ENCODE results near the gene CSK. TPM values are rescaled to one million over a fixed set of nuclear protein-coding genes. Genes with fewer than 3 reads are reported as not detected.

The CSK gene
- total RNA-seq, 3 donors from 2014 or later = 368 to 412 (median 397) TPM

DNA sequence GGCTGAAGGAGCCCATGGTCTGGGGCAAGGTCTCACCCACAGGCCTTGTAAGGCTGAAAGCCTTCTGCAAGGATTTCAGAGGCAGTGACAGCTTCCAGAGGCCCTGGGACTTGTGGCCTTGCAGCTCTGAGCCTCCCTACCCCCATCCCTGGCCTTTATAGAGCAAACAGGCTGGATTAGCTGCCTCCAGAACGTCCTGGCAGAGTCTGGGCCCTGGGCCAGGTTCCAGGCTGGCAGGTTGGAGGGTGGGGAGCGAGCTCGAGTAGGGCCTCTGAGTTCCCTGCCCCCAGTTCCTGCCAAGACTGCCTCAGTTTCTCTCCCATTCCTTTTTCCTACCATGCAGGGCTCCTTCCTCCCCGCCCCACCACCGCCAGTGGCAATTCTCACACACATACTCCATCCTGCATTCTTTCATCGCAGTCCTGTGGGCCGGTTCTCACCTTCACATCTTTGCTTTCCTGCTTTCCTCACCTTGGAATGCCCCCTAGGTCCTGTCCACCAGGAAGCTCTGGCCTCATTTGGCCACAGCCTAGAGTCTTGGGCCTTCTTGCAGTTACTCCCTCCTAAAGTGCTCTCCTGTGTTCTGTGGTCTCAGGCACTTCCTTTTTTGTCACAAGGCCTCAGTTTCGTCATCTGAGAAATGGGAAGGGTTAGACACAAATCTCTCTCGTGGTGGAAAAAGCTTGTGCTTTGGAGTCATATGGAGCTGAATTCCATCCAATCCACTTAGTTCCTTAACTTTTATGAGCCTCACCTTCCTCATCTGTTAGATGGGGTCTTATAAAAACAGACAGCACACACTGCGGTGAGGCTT is 33.4 kb downstream of the CSK start:
- H3K36me3 Mint-ChIP-seq (ENCODE audit: insufficient read depth) = no peaks in the 10 kb centered on the region
- H3K4me3 Mint-ChIP-seq = no peak overlapping the region
- ATAC-seq (no peak), DNase-seq (no peak)
- H3K27me3 Mint-ChIP-seq (ENCODE audit: low read depth) = peaks cover 1% of the 10 kb centered on the region
- H3K4me1 Mint-ChIP-seq (ENCODE audit: low read depth) = peaks cover 7% of the 10 kb centered on the region
- H3K9me3 Mint-ChIP-seq = no peaks in the 10 kb centered on the region

GRCh38 chr15:74815961-74816360 is 34.1 kb downstream of the CSK start:
- Mint-ChIP-seq H3K4me3 (no peak overlapping the region), H3K4me1 (ENCODE audit: low read depth) (peaks cover 7% of the 10 kb centered on the region), H3K9me3 (no peaks in the 10 kb centered on the region), H3K36me3 (ENCODE audit: insufficient read depth) (no peaks in the 10 kb centered on the region), H3K27me3 (ENCODE audit: low read depth) (peaks cover 1% of the 10 kb centered on the region)
- no peak for DNase-seq
- ATAC-seq = no peak

GRCh38 chr15:74816624-74817369 is 34.9 kb downstream of the CSK start:
- ATAC-seq = no peak
- Mint-ChIP-seq H3K36me3 (ENCODE audit: insufficient read depth) (no peaks in the 10 kb centered on the region), H3K27me3 (ENCODE audit: low read depth) (peaks cover 1% of the 10 kb centered on the region), H3K9me3 (no peaks in the 10 kb centered on the region), H3K4me3 (no peak overlapping the region), H3K4me1 (ENCODE audit: low read depth) (peaks cover 7% of the 10 kb centered on the region)
- DNase-seq = no peak

- no peaks in the 10 kb centered on the region for H3K9me3 Mint-ChIP-seq
- ATAC-seq (no peak), DNase-seq (no peak)
- peaks cover 1% of the 10 kb centered on the region for H3K27me3 Mint-ChIP-seq (ENCODE audit: low read depth)
- no peak overlapping the region for H3K4me3 Mint-ChIP-seq
- no peaks in the 10 kb centered on the region for H3K36me3 Mint-ChIP-seq (ENCODE audit: insufficient read depth)
- H3K4me1 Mint-ChIP-seq (ENCODE audit: low read depth) = peaks cover 7% of the 10 kb centered on the region
These were observed 35.5 kb downstream of the CSK start for GRCh38 chr15:74817370-74817737.

DNA sequence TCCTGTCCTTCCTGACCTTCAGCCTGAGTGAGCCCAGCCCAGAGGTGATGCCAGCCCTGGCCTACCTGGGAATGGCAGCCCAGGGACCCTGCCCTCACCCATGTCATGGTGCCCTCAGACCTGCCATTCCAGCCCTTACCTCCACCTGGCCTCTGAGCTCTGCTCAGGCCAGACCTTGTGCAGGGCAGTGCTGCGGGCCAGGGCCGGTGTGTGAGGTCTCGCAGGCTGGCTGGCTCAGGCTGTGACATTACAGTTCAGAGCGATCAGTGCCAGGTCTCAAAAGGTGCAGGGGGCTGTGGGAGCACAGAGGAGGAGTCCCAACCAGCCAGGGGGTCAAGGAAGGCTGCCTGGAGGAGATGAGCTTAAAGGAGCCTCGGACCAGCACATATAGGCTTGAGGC is 38.2 kb downstream of the CSK start:
- Mint-ChIP-seq H3K4me1 (ENCODE audit: low read depth) (peaks cover 7% of the 10 kb centered on the region), H3K36me3 (ENCODE audit: insufficient read depth) (no peaks in the 10 kb centered on the region), H3K9me3 (no peaks in the 10 kb centered on the region), H3K27me3 (ENCODE audit: low read depth) (peaks cover 1% of the 10 kb centered on the region), H3K4me3 (no peak overlapping the region)
- no peak for DNase-seq
- ATAC-seq = no peak

- Mint-ChIP-seq H3K27me3 (ENCODE audit: low read depth) (peaks cover 1% of the 10 kb centered on the region), H3K4me3 (no peak overlapping the region), H3K36me3 (ENCODE audit: insufficient read depth) (no peaks in the 10 kb centered on the region), H3K4me1 (ENCODE audit: low read depth) (peaks cover 7% of the 10 kb centered on the region), H3K9me3 (no peaks in the 10 kb centered on the region)
- DNase-seq (no peak), ATAC-seq (no peak)
These were observed 39.4 kb downstream of the CSK start for GRCh38 chr15:74821091-74821789.

DNA sequence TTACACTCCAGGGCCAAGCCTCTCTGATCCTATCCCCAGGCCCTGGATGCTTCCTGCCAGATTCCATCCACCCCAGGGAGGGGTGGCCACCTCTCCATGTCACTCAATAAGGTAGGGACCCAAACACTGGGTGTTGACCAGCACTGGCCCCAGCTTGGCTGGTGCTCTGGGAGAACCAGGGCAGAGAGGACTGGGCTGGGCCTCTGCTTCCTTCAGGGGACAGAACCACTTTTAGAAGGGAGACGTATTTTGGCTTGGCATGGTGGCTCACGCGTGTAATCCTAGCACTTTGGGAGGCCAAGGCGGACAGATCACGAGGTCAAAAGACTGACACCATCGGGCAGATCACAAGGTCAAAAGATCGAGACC is 39.9 kb downstream of the CSK start:
- H3K27me3 Mint-ChIP-seq (ENCODE audit: low read depth) = peaks cover 4% of the 10 kb centered on the region
- no peaks in the 10 kb centered on the region for H3K9me3 Mint-ChIP-seq
- no peaks in the 10 kb centered on the region for H3K36me3 Mint-ChIP-seq (ENCODE audit: insufficient read depth)
- no peak for ATAC-seq
- no peak for DNase-seq
- no peak overlapping the region for H3K4me3 Mint-ChIP-seq
- peaks cover 7% of the 10 kb centered on the region for H3K4me1 Mint-ChIP-seq (ENCODE audit: low read depth)

GRCh38 chr15:74822233-74822632 is 40.4 kb downstream of the CSK start:
- H3K4me1 Mint-ChIP-seq (ENCODE audit: low read depth) = peaks cover 10% of the 10 kb centered on the region
- no peak overlapping the region for H3K4me3 Mint-ChIP-seq
- peaks cover 7% of the 10 kb centered on the region for H3K27me3 Mint-ChIP-seq (ENCODE audit: low read depth)
- no peaks in the 10 kb centered on the region for H3K36me3 Mint-ChIP-seq (ENCODE audit: insufficient read depth)
- H3K9me3 Mint-ChIP-seq = no peaks in the 10 kb centered on the region
- ATAC-seq (no peak), DNase-seq (no peak)

DNA sequence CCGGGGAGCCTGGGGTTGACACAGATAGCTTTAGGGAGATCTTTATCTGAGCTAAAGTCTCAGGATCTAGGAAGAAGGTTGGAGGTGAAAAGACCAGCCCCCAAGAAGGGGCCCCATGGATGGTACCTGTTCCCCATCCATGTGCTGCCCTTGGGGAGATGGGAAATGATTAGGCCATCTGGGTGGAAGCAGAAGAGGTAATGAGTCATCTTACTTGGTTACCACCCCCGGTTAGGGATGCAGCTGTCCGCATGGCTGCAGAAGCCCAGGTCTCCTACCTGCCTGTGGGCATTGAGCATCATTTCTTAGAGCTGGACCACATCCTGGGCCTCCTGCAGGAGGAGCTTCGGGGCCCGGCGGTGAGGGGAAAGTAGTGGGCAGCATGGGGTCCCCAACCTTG is 41.4 kb downstream of the CSK start:
- peaks cover 11% of the 10 kb centered on the region for H3K27me3 Mint-ChIP-seq (ENCODE audit: low read depth)
- ATAC-seq = no peak
- peaks cover 10% of the 10 kb centered on the region for H3K4me1 Mint-ChIP-seq (ENCODE audit: low read depth)
- H3K4me3 Mint-ChIP-seq = no peak overlapping the region
- no peak for DNase-seq
- no peaks in the 10 kb centered on the region for H3K9me3 Mint-ChIP-seq
- no peaks in the 10 kb centered on the region for H3K36me3 Mint-ChIP-seq (ENCODE audit: insufficient read depth)

DNA sequence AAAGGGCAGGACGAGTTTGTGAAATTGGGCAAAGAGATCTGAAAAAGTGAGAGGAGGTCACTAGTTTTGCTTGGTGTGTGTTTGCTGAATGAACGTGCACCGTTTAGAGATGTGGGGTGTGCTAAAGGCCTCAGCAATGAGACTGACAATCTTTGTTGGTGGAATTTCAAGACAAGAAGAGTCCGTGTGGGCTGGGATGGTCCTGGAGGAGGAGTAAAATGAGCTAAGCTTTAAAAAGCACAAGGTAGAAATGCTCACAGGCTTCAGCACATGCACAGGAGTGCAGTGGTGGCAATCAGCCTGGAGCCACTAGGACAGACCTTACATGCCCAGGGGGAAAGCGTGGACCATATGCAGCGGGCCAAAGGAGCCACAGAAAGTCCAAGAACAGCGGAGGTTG is 43.1 kb downstream of the CSK start:
- H3K4me3 Mint-ChIP-seq = no peak overlapping the region
- H3K27me3 Mint-ChIP-seq (ENCODE audit: low read depth) = peaks cover 14% of the 10 kb centered on the region
- DNase-seq = no peak
- H3K4me1 Mint-ChIP-seq (ENCODE audit: low read depth) = peaks cover 3% of the 10 kb centered on the region
- no peaks in the 10 kb centered on the region for H3K9me3 Mint-ChIP-seq
- H3K36me3 Mint-ChIP-seq (ENCODE audit: insufficient read depth) = no peaks in the 10 kb centered on the region
- ATAC-seq = no peak

DNA sequence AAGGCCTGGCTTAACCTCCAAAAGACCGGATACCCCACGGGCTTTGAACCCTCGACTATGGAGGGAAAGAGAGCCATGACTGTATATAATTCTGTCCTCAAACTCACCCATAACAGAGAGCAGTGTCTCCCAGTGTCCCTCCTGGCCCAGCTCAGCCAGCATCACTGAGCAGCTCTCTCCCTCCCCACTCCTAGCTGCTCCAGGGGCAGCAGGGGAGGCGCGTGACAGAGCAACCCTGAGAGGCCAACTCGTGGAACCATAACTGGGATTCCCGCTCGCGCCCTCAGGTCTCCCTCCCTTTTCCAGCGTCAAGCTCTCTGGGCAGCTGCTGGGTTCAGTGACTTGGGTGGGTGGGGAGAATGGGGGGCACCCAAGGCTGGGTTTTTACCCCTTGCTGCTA is 44.0 kb downstream of the CSK start:
- no peak overlapping the region for H3K4me3 Mint-ChIP-seq
- no peak for DNase-seq
- ATAC-seq = no peak
- H3K4me1 Mint-ChIP-seq (ENCODE audit: low read depth) = peaks cover 7% of the 10 kb centered on the region
- H3K36me3 Mint-ChIP-seq (ENCODE audit: insufficient read depth) = no peaks in the 10 kb centered on the region
- no peaks in the 10 kb centered on the region for H3K9me3 Mint-ChIP-seq
- peaks cover 14% of the 10 kb centered on the region for H3K27me3 Mint-ChIP-seq (ENCODE audit: low read depth)

- no peaks in the 10 kb centered on the region for H3K36me3 Mint-ChIP-seq (ENCODE audit: insufficient read depth)
- peak in 1 of 2 donors; percentile 38 for ATAC-seq
- peaks cover 7% of the 10 kb centered on the region for H3K4me1 Mint-ChIP-seq (ENCODE audit: low read depth)
- DNase-seq = no peak
- no peaks in the 10 kb centered on the region for H3K9me3 Mint-ChIP-seq
- peaks cover 14% of the 10 kb centered on the region for H3K27me3 Mint-ChIP-seq (ENCODE audit: low read depth)
- no peak within 1 kb of the TSS for H3K4me3 Mint-ChIP-seq
These were observed 44.5 kb downstream of the CSK start, which contains the start of gene CPLX3 for GRCh38 chr15:74826364-74826819. Gene CPLX3, plus strand, starts transcription at chr15:74826627. Its CDS starts 77 bp downstream, at chr15:74826704.

DNA sequence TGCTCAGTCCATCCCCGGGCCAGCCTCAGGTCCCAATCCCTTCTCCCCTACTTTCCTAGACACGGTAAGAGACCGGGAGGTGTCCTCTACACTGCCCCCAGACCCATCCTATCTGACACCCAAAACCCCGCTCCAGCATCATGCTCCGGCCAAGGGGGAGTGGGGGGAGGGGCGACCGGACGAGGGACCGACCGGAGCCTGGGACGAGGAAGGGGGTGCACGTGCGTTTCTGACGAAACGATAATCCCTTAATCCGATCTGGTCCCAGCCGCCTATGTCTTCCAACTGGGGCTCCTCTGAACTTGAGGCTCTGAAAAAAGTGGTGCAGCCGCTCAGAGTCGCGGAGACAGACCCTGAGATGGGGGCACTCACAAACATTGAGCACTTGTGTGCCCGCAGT is 45.0 kb downstream of the CSK start:
- ATAC-seq = no peak
- H3K4me1 Mint-ChIP-seq (ENCODE audit: low read depth) = peaks cover 7% of the 10 kb centered on the region
- no peak for DNase-seq
- peaks cover 14% of the 10 kb centered on the region for H3K27me3 Mint-ChIP-seq (ENCODE audit: low read depth)
- H3K4me3 Mint-ChIP-seq = no peak overlapping the region
- H3K9me3 Mint-ChIP-seq = no peaks in the 10 kb centered on the region
- no peaks in the 10 kb centered on the region for H3K36me3 Mint-ChIP-seq (ENCODE audit: insufficient read depth)

DNA sequence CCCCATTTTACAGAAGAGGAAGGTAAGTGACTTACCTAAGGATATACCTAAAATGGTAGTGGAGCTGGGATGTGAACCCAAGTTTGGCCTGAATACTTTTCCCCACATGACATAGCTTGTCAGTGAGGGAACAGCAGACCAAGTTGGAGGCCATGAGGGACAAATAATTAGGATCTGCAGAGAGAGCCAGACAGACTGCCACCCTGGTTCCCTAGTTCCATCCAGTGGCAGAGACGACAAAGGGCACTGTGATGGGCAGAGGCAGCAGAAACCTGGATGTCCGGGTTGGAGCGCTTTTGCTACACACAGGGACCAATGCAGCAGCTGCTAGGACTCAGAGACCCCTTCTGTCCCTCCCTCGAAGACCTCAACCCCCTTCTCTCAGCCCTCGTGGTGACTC is 45.7 kb downstream of the CSK start:
- no peaks in the 10 kb centered on the region for H3K9me3 Mint-ChIP-seq
- H3K27me3 Mint-ChIP-seq (ENCODE audit: low read depth) = peaks cover 14% of the 10 kb centered on the region
- no peaks in the 10 kb centered on the region for H3K36me3 Mint-ChIP-seq (ENCODE audit: insufficient read depth)
- ATAC-seq = no peak
- H3K4me1 Mint-ChIP-seq (ENCODE audit: low read depth) = peaks cover 7% of the 10 kb centered on the region
- DNase-seq = no peak
- no peak overlapping the region for H3K4me3 Mint-ChIP-seq

All from activated T-cell treated with anti-CD3 and anti-CD28 coated beads, Interleukin-2, amount 50 U/mL, for 4 hours (primary cell).